ENCODE results near the gene ELK4. TPM values are rescaled to one million over a fixed set of nuclear protein-coding genes. Genes with fewer than 3 reads are reported as not detected.

Gene ELK4
- total and polyA plus RNA-seq, 2 donors (not counting 3 experiments of a cell fraction or from before 2014, with no cell fraction given), result 8.7 to 107 TPM

DNA sequence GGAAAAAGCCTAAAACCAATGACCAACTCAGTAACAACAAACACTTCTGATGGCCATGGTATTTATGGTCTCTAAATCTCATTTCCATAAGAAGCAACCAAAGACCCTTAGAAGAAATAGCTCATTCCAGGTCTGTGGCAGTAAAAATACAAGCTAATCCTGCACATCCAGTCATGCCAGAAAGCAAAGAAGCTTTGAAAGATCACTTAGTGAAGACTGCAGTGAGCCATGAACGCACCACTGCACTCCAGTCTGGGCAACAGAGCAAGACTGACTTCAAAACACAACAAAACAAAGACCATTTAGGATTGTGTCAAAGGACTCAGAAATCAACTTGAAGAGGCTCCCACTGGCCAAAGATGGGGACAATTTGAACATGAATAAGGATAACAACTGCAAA, 18.4 kb upstream of the ELK4 start:
- no TSS peak for BruUV-seq (replicated peaks)
- Histone ChIP-seq H3K79me2 (ENCODE audit: control insufficient read depth, insufficient read depth, low read length) (no peaks in the 10 kb centered on the region), H3K4me2 (ENCODE audit: insufficient read depth, low read length) (no peak overlapping the region), H3K9me1 (replicated peaks; ENCODE audit: control insufficient read depth, extremely low read depth, insufficient read depth, low read length) (no peaks in the 10 kb centered on the region), H3K27me3 (ENCODE audit: control insufficient read depth in 2 of 2, insufficient read depth in 2 of 2, low read length in 2 of 2) (no peaks in the 10 kb centered on the region), H3K9ac (replicated peaks; ENCODE audit: extremely low read depth, insufficient read depth, low read length) (no peak overlapping the region), H3K4me1 (ENCODE audit: control insufficient read depth, extremely low read depth, insufficient read depth, low read length) (no peaks in the 10 kb centered on the region), H3K27ac (ENCODE audit: insufficient read depth, low read depth, low read length) (no peak overlapping the region), H2AFZ (ENCODE audit: low read depth, low read length) (no peak overlapping the region), H3K4me3 (replicated peaks in 1 of 3; ENCODE audit: insufficient read depth in 1 of 3, low read depth in 1 of 3, low read length in 3 of 3) (no peak overlapping the region), H3K9me3 (replicated peaks; ENCODE audit: control insufficient read depth, insufficient read depth, low read length) (no peaks in the 10 kb centered on the region), H3K36me3 (ENCODE audit: control insufficient read depth in 2 of 2, extremely low read depth in 1 of 2, insufficient read depth in 2 of 2, low read length in 2 of 2) (no peaks in the 10 kb centered on the region), H4K20me1 (replicated peaks; ENCODE audit: control insufficient read depth, extremely low read depth, insufficient read depth, low read length) (no peaks in the 10 kb centered on the region)
- dilution Hi-C loops (cut with MboI; ENCODE audit: extremely low pct_ligation_motif_present, low sequenced_read_pairs) (no loop called here), intact Hi-C loops (cut with micrococcal nuclease) (no loop called here)
- FAIRE-seq (no peak), DNase-seq (ENCODE audit: low read depth, low spot score) (peak; percentile 34)
- CTCF ChIA-PET, result interaction anchor here (0.8 to 3.1 kb wide), 9 partner anchors 9 to 327 kb away, joined by 3 to 24 read pairs (median 5); no protein-coding TSS in a partner anchor
- TF ChIP-seq POLR2AphosphoS5 (IDR thresholded peaks at IDR 0.05; ENCODE audit: insufficient read depth, low read depth, low read length) (no peak), GATA2 (IDR thresholded peaks at IDR 0.05; ENCODE audit: insufficient read depth, insufficient read length, low read depth, low read length) (no peak), POLR2A (IDR thresholded peaks at IDR 0.05; ENCODE audit: low read depth, low read length) (no peak), CTCF (IDR thresholded peaks at IDR 0.05; ENCODE audit: extremely low read depth in 1 of 2, insufficient read depth in 1 of 2, low read depth in 1 of 2, low read length in 2 of 2) (no peak), JUN (IDR thresholded peaks at IDR 0.05; ENCODE audit: borderline replicate concordance, insufficient read depth, insufficient read length, low read depth) (no peak), MYC (IDR thresholded peaks at IDR 0.05; ENCODE audit: low read depth, low read length) (no peak), FOS (IDR thresholded peaks at IDR 0.05; ENCODE audit: borderline replicate concordance, insufficient read depth, low read length) (no peak), EZH2 (IDR thresholded peaks at IDR 0.05; ENCODE audit: borderline replicate concordance, low read depth, low read length, severe bottlenecking) (no peak)
- TF ChIP-seq, protein P1, sequence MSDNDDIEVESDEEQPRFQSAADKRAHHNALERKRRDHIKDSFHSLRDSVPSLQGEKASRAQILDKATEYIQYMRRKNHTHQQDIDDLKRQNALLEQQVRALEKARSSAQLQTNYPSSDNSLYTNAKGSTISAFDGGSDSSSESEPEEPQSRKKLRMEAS (IDR thresholded peaks at IDR 0.05; ENCODE audit: insufficient read depth, insufficient read length), result no peak
- POLR2A ChIA-PET, result no interaction called here
